ENCODE results near the gene TTC3. TPM values are rescaled to one million over a fixed set of nuclear protein-coding genes. Genes with fewer than 3 reads are reported as not detected.

TTC3 gene
- total RNA-seq, 1 donor from 2014 or later = 203 TPM

DNA sequence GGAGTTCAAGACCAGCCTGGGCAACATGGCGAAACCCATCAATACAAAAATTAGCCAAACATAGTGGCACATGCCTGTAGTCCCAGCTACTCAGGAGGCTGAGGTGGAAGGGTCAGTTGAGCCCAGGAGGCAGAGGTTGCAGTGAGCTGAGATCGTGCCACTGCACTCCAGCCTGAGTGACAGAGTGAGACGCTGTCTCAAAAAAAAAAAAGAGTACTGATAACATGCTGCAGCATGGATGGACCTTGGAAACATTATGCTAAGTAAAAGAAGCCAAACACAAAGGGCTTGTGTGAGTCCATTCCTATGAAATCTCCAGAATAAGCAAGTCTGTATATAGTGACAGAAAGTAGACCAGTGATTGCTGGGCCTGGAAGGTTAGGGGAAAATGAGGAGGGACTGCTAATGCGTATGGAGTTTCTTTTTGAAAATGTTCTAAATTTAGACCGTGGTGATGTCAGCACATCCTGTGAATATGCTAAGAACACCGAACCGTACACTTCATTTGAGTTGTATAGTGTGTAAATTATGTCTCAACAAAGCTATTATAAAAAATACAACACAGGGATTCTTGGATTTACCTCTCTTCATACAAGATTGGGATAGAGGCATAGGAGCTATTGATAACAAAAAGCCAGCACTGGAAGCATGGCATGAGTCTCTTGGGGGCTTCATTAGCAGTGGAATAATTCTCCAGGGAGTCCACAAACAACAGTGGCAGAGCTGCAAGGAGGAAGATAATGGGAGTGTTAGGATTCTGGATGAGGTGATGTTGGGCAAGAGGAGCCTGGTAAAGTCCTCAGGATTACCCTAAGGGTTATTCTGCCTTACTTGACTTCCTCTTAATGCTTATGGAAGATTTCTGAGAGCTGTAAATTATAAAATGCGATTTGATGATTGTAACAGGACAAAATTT is 73.5 kb downstream of the TTC3 start:
- no peak for DNase-seq (ENCODE audit: extremely low spot score, unreplicated experiment)
- Mint-ChIP-seq H3K27ac (peak overlapping the region; percentile 2), H3K9me3 (no peaks in the 10 kb centered on the region), H3K27me3 (no peaks in the 10 kb centered on the region), H3K4me3 (no peak overlapping the region), H3K36me3 (peaks cover 60% of the 10 kb centered on the region), H3K4me1 (ENCODE audit: unreplicated experiment) (peaks cover 14% of the 10 kb centered on the region)
- TF ChIP-seq CTCF (conservative IDR thresholded peaks at IDR 0.05) = no peak

- H3K27me3 Mint-ChIP-seq = no peaks in the 10 kb centered on the region
- H3K4me3 Mint-ChIP-seq = no peak overlapping the region
- peaks cover 47% of the 10 kb centered on the region for H3K36me3 Mint-ChIP-seq
- no peak for DNase-seq (ENCODE audit: extremely low spot score, unreplicated experiment)
- peaks cover 14% of the 10 kb centered on the region for H3K4me1 Mint-ChIP-seq (ENCODE audit: unreplicated experiment)
- TF ChIP-seq CTCF (conservative IDR thresholded peaks at IDR 0.05) = no peak
- H3K27ac Mint-ChIP-seq = no peak overlapping the region
- no peaks in the 10 kb centered on the region for H3K9me3 Mint-ChIP-seq
These were observed 76.4 kb downstream of the TTC3 start for GRCh38 chr21:37149411-37149810.

DNA sequence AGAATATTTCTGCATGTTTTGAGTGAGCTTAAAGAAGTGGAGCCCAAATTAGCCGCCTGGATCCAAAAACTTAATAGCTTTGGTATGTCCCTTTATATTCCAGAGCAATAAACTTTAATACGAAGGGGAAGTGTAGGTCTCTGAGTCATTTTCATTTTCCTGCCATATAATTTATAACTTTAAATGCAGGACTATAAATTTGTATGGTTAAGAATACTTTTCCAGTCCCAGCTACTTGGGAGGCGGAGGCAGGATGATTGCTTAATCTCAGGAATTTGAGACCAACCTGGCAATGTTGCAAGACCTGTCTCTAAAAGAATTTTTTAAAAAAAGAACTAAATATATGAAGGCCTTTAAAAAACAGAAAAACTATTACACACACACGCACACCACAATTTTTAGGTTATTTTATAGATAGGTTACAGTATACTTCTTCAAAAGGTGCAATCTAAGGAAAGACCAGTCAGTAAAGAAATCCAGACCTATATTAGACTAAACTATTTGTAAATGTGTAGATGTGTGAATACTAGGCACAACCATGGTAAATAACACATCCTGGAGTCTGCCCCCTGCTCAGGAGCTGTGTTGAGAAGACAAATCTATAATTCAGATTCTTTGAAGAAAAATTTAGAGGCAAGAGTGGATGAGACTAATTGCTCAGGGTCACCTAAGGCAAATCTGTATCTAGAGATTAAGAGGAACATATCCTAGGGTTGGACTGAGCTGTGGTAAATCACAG is 80.3 kb downstream of the TTC3 start:
- Mint-ChIP-seq H3K27ac (peak overlapping the region; percentile 76), H3K9me3 (no peaks in the 10 kb centered on the region), H3K4me3 (peak overlapping the region; percentile 25), H3K4me1 (ENCODE audit: unreplicated experiment) (no peaks in the 10 kb centered on the region), H3K36me3 (peaks cover 35% of the 10 kb centered on the region), H3K27me3 (no peaks in the 10 kb centered on the region)
- no peak for DNase-seq (ENCODE audit: extremely low spot score, unreplicated experiment)
- TF ChIP-seq CTCF (conservative IDR thresholded peaks at IDR 0.05) = no peak

GRCh38 chr21:37153935-37154350 is 80.9 kb downstream of the TTC3 start:
- Mint-ChIP-seq H3K27ac (peak overlapping the region; percentile 76), H3K27me3 (no peaks in the 10 kb centered on the region), H3K4me1 (ENCODE audit: unreplicated experiment) (no peaks in the 10 kb centered on the region), H3K9me3 (no peaks in the 10 kb centered on the region), H3K36me3 (peaks cover 39% of the 10 kb centered on the region), H3K4me3 (no peak overlapping the region)
- TF ChIP-seq CTCF (conservative IDR thresholded peaks at IDR 0.05) = no peak
- DNase-seq (ENCODE audit: extremely low spot score, unreplicated experiment) = no peak

- Mint-ChIP-seq H3K27me3 (no peaks in the 10 kb centered on the region), H3K4me3 (no peak overlapping the region), H3K9me3 (no peaks in the 10 kb centered on the region), H3K4me1 (ENCODE audit: unreplicated experiment) (peaks cover 5% of the 10 kb centered on the region), H3K36me3 (peaks cover 39% of the 10 kb centered on the region), H3K27ac (no peak overlapping the region)
- no peak for DNase-seq (ENCODE audit: extremely low spot score, unreplicated experiment)
- TF ChIP-seq CTCF (conservative IDR thresholded peaks at IDR 0.05) = peak; percentile 55
These were observed 82.1 kb downstream of the TTC3 start for GRCh38 chr21:37155186-37155585.

Measured in type B pancreatic cell (in vitro differentiated cells).